ENCODE data around the gene UNC5C.
A peak's percentile ranks its signal among the peaks of the same experiment; 100 is the strongest.

UNC5C gene

DNA sequence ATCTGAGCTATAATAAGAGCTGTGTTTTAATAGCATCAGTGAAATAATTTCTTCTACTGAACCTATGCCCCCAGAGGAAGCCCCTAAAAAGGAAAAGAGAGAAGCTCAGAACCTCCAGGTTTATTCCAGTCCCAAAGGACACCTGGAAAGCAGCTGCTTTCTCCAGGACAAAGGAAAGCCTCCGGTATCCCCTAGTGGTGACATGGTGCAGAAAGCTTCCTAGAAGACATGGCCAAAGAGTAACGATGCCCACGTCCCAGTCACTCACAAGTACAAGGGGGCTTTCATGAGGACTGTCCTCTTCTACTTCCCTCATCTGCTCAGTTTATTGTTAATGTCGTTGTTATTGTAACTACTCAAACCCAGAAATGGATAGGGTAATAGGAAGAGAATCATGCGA lies 343.9 kb downstream of the UNC5C start:
- DNase-seq (ENCODE audit: extremely low read depth, low read depth): no peak
- TF ChIP-seq, protein P1, sequence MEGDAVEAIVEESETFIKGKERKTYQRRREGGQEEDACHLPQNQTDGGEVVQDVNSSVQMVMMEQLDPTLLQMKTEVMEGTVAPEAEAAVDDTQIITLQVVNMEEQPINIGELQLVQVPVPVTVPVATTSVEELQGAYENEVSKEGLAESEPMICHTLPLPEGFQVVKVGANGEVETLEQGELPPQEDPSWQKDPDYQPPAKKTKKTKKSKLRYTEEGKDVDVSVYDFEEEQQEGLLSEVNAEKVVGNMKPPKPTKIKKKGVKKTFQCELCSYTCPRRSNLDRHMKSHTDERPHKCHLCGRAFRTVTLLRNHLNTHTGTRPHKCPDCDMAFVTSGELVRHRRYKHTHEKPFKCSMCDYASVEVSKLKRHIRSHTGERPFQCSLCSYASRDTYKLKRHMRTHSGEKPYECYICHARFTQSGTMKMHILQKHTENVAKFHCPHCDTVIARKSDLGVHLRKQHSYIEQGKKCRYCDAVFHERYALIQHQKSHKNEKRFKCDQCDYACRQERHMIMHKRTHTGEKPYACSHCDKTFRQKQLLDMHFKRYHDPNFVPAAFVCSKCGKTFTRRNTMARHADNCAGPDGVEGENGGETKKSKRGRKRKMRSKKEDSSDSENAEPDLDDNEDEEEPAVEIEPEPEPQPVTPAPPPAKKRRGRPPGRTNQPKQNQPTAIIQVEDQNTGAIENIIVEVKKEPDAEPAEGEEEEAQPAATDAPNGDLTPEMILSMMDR (IDR thresholded peaks at IDR 0.05; ENCODE audit: low read depth, low read length, missing control alignments): peak; percentile 48

DNA sequence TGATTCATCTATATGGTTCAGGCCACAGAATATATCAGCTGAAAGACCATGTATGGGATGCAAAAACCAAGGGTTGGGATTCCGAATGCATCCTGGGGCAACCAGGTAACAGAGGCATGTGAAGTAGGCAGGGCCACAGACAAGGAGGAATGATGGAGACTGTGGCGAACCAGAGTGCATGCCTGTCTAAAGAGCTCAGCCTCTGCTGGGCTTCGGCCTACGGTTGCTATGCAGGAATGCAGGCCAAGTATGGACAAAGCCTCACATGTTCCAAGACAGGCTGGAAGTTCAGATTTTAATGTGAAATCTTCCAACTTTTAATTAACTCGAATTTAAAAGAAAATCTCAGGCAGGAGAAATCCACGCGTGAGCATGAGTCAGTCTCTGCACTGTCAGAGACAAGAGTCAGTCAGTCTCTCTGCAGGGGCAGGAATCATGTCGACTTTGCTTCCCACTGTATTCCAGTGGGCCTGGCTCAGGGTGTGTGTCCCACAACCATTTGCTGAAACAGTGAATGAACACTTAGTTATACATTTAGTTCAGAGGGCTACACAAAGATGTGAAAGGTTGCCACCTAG lies 344.4 kb downstream of the UNC5C start:
- no peak overlapping the region for H3K4me3 ChIP-seq (replicated peaks; ENCODE audit: low read depth, low read length)

More for the DNA sequence above, 343.9 kb downstream of the UNC5C start:
- H3K4me3 ChIP-seq (replicated peaks; ENCODE audit: low read depth, low read length): no peak overlapping the region

DNA sequence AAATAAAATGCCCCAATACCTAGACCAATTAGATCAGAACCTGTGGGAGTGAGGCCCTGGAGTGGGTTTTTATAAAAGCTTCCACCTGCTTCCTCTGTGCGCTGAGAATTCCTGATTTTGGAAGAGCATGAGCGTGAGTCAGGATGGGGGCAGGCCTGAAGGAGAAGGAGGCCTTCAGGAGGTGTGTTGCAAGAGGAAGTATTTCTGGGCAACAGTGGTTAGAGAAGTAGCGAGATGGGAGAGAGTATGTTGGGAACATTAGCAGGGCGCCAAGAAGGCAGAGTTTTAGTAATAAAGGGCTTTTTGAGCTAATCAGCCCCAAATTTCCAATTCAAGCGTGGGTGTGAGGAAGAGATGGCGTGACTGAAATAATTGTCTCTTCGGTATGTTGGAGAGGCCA lies 349.8 kb downstream of the UNC5C start:
- DNase-seq (ENCODE audit: extremely low read depth, low read depth): no peak
- no peak overlapping the region for H3K4me3 ChIP-seq (replicated peaks; ENCODE audit: low read depth, low read length)
- TF ChIP-seq, protein P1 (IDR thresholded peaks at IDR 0.05; ENCODE audit: low read depth, low read length, missing control alignments): no peak

More for the DNA sequence above, 344.4 kb downstream of the UNC5C start:
- TF ChIP-seq, protein P1 (IDR thresholded peaks at IDR 0.05; ENCODE audit: low read depth, low read length, missing control alignments): no peak
- DNase-seq (ENCODE audit: extremely low read depth, low read depth): no peak

DNA sequence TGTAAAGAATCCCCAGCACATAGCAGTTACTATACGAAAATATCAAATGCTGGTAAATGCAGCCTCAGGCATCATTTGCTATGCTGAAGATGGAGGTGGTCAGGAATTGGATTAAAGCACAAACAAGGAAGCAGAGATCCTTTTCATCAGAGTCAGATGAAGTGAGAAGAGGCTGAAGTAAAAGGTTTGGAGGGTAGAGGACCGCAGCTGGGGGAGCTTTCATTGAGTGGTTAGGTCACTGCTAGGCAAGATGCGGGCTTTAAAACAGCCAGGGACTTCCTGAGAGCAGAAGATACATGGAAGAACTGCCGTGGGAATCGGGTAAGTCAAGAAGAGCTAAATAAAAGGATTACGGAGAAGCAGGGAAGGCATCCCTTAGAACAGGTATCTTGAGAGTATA lies 351.4 kb downstream of the UNC5C start:
- TF ChIP-seq, protein P1 (IDR thresholded peaks at IDR 0.05; ENCODE audit: low read depth, low read length, missing control alignments): no peak
- DNase-seq (ENCODE audit: extremely low read depth, low read depth): no peak

DNA sequence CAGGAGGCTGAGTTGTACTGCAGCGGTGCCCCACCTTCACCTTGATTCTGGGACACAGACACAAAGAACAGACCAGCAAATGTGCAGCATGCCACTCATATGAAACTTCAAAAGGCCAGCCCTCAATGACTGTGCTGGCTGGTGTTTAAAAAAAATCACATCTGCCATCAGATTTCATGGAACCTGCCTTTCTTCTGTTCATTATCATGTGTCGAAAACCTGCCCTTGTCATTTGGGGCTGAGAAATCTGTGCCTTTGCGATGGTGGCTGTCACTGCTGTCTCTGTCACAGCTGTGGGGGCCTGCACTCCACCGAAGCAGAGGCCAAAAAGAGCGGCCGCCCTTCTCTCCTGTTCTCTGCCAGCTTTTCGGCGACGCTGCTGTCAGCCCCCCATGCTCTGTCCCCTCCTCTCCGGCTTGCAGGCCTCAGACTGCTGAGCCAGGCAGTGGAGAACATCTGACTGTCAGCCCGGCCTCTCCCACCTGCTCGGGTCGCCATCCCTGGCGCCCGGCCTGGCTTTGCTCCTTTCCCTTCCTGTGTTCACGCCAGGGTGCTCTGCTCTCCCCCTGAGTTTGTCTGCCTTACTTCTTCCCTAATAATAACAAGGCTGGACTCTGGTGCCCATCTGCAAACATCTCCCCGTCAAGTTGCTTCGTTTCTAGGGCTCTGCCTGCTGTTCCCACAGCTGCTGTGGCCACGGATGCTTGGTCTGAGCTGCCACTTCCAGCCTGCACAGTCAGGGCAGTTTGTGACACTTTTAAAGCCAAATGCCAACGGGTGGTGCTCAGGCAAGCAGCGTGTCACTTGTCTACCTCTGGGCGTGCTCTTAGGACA lies 355.2 kb downstream of the UNC5C start:
- H3K4me3 ChIP-seq (replicated peaks; ENCODE audit: low read depth, low read length): no peak overlapping the region
- no peak for DNase-seq (ENCODE audit: extremely low read depth, low read depth)
- TF ChIP-seq, protein P1 (IDR thresholded peaks at IDR 0.05; ENCODE audit: low read depth, low read length, missing control alignments): no peak

More for the DNA sequence above, 351.4 kb downstream of the UNC5C start:
- H3K4me3 ChIP-seq (replicated peaks; ENCODE audit: low read depth, low read length): no peak overlapping the region

DNA sequence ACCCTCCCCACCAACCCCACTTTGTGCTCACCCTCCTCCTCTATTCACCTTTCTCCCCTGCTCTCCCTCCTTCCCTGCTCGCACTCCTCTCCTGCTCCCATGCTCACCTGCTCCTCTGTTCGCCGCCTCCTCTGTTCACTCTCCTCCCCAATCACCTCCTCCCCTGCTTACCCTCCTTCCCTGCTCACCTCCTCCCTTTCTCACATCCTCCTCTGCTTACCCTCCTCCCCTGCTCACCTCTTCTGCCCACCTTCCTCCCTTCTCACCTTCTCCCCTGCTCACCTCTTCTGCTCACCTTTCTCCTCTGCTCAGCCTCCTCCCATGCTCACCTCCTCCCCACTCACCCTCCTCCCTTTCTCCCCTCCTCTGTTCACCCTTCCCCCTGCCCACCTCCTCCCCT lies 357.2 kb downstream of the UNC5C start:
- no peak for DNase-seq (ENCODE audit: extremely low read depth, low read depth)
- TF ChIP-seq, protein P1 (IDR thresholded peaks at IDR 0.05; ENCODE audit: low read depth, low read length, missing control alignments): no peak

More for the DNA sequence above, 357.2 kb downstream of the UNC5C start:
- H3K4me3 ChIP-seq (replicated peaks; ENCODE audit: low read depth, low read length): no peak overlapping the region
